GM18508 (cell line): Measurements from ENCODE around the gene NR2F1.
"Not testable (repeated sequence)": the region's sequence is repeated elsewhere in the genome, so short reads cannot be mapped to it uniquely, and the experiment has no call there.

Experiments used
- ATAC-seq: cut with Tn5 transposase; IDR thresholded peaks from one replicate; pipeline ENCODE4 v1.9.1; 2021; ENCODE audit warnings: moderate number of reproducible peaks; ENCODE audit not compliant: insufficient read depth, unreplicated experiment

The NR2F1 gene

GRCh38 chr5:93582677-93583438 lies at the start of gene NR2F1:
NR2F1 (plus strand) TSS chr5:93583222; CDS start chr5:93585024, 1,802 bp downstream.
- no peak for ATAC-seq

- ATAC-seq = no peak
These were observed 37.1 kb upstream of the NR2F1 start for GRCh38 chr5:93545872-93546271.

- ATAC-seq = not testable (repeated sequence)
These were observed 33.4 kb upstream of the NR2F1 start for GRCh38 chr5:93549594-93549993.

GRCh38 chr5:93557021-93557604 lies 25.9 kb upstream of the NR2F1 start:
- no peak for ATAC-seq

GRCh38 chr5:93566091-93566490 lies 16.9 kb upstream of the NR2F1 start:
- no peak for ATAC-seq

GRCh38 chr5:93567424-93567823 lies 15.6 kb upstream of the NR2F1 start:
- no peak for ATAC-seq

- ATAC-seq = no peak
These were observed 13.5 kb upstream of the NR2F1 start for GRCh38 chr5:93569300-93570160.

GRCh38 chr5:93570294-93571113 lies 12.5 kb upstream of the NR2F1 start:
- no peak for ATAC-seq

GRCh38 chr5:93571114-93571949 lies 11.7 kb upstream of the NR2F1 start:
- ATAC-seq = no peak

- ATAC-seq = no peak
These were observed 10.9 kb upstream of the NR2F1 start for GRCh38 chr5:93572101-93572607.

GRCh38 chr5:93572608-93573353 lies 10.2 kb upstream of the NR2F1 start:
- ATAC-seq = no peak

- no peak for ATAC-seq
These were observed 9.4 kb upstream of the NR2F1 start for GRCh38 chr5:93573354-93574351.

GRCh38 chr5:93574491-93575305 lies 8.3 kb upstream of the NR2F1 start:
- ATAC-seq = no peak

GRCh38 chr5:93575461-93576414 lies 7.3 kb upstream of the NR2F1 start:
- ATAC-seq = no peak
